C4-2B (cell line): ENCODE results near the gene HORMAD2.
"Not testable (repeated sequence)": the region's sequence is repeated elsewhere in the genome, so short reads cannot be mapped to it uniquely, and the experiment has no call there.

Source experiments
- H3K27ac ChIP-seq: fragments of 450-650 bp; 2 replicates; pipeline ENCODE4 v1.5.1; 2017
- CTCF ChIP-seq: fragments of 450-650 bp; conservative IDR thresholded peaks from 2 replicates; pipeline ENCODE4 v1.5.1; 2017; ENCODE audit warnings: mild to moderate bottlenecking
- ZFX ChIP-seq: fragments of 450-650 bp; IDR thresholded peaks from 2 replicates; pipeline ENCODE4 v1.6.1; 2017

The HORMAD2 gene

GRCh38 chr22:30198152-30198825 lies 118.0 kb downstream of the HORMAD2 start:
- TF ChIP-seq CTCF (no peak), ZFX (no peak)
- no peak overlapping the region for H3K27ac ChIP-seq

GRCh38 chr22:30198921-30199320 lies 118.7 kb downstream of the HORMAD2 start:
- no peak overlapping the region for H3K27ac ChIP-seq
- TF ChIP-seq ZFX (no peak), CTCF (no peak)

- H3K27ac ChIP-seq, result not testable (repeated sequence)
Observed at GRCh38 chr22:30200905-30201304, 120.6 kb downstream of the HORMAD2 start.

- no peak for TF ChIP-seq CTCF
- TF ChIP-seq ZFX, result no peak
- peak overlapping the region; percentile 51 for H3K27ac ChIP-seq
Observed at GRCh38 chr22:30201945-30202344, 121.7 kb downstream of the HORMAD2 start.

- TF ChIP-seq ZFX (peak; percentile 45; the same call in 1 of the 2 replicates), CTCF (no peak)
- H3K27ac ChIP-seq, result peak overlapping the region; percentile 51
Observed at GRCh38 chr22:30202531-30203006, 122.3 kb downstream of the HORMAD2 start.

- TF ChIP-seq CTCF (no peak), ZFX (no peak)
- no peak overlapping the region for H3K27ac ChIP-seq
Observed at GRCh38 chr22:30204015-30204741, 123.9 kb downstream of the HORMAD2 start.

- no peak for TF ChIP-seq CTCF
- no peak for TF ChIP-seq ZFX
- H3K27ac ChIP-seq, result no peak overlapping the region
Observed at GRCh38 chr22:30204742-30205111, 124.5 kb downstream of the HORMAD2 start.
